ENCODE results near the gene FYCO1. TPM values are rescaled to one million over a fixed set of nuclear protein-coding genes. Genes with fewer than 3 reads are reported as not detected.

FYCO1 gene
- total and polyA plus RNA-seq, 9 of the 15 experiments (the other 6 are each of a cell fraction or from before 2014, with no cell fraction given), result 2.1 to 13.8 (median 7.4) TPM

- no peak for TF ChIP-seq FOXJ2 (tag; IDR thresholded peaks at IDR 0.05)
- TF ChIP-seq HOMEZ (CRISPR knock-in tag; IDR thresholded peaks at IDR 0.05), result no peak
- no peak for TF ChIP-seq FOXK2 (conservative IDR thresholded peaks at IDR 0.05 in 1 of 2, IDR thresholded peaks at IDR 0.05 in 1 of 2; ENCODE audit: low read depth in 2 of 2)
- TF ChIP-seq TBP (optimal IDR thresholded peaks at IDR 0.05; ENCODE audit: low read depth, low read length), result no peak
- no peak for TF ChIP-seq ELF2 (CRISPR knock-in tag; IDR thresholded peaks at IDR 0.05)
- no peak for TF ChIP-seq ATF2 (CRISPR knock-in tag; IDR thresholded peaks at IDR 0.05)
- no peak for TF ChIP-seq IRF2 (CRISPR knock-in tag; IDR thresholded peaks at IDR 0.05)
Measured at GRCh38 chr3:46001178-46001577, 5.6 kb upstream of the FYCO1 start (continued).

GRCh38 chr3:45997942-45998341 is 2.3 kb upstream of the FYCO1 start:
- no peaks in the 10 kb centered on the region for H4K20me1 ChIP-seq (replicated peaks; ENCODE audit: control insufficient read depth, insufficient read depth, low read length)
- H3K27me3 ChIP-seq (ENCODE audit: control insufficient read depth in 2 of 2, insufficient read depth in 2 of 2, low read length in 2 of 2), result peaks cover 8 to 23% of the 10 kb centered on the region in 2 experiments; a peak in 4 of 5 replicates
- H3K9me1 ChIP-seq (ENCODE audit: control insufficient read depth, insufficient read depth, low read length), result peaks cover 3% of the 10 kb centered on the region
- CTCF ChIA-PET (ENCODE audit: low intra/inter-chr PET ratio), result no interaction called here
- no peaks in the 10 kb centered on the region for H3K9me3 ChIP-seq (replicated peaks; ENCODE audit: control insufficient read depth, insufficient read depth, low read depth, low read length)
- ATAC-seq (no peak), FAIRE-seq (no peak), DNase-seq (ENCODE audit: extremely low read depth in 1 of 4, low spot score in 3 of 4) (no peak)
- H3K9ac ChIP-seq (ENCODE audit: insufficient read depth in 1 of 2, low read depth in 2 of 2, low read length in 2 of 2), result no peak overlapping the region
- H3K4me2 ChIP-seq (ENCODE audit: insufficient read depth, low read length), result no peak overlapping the region
- in situ Hi-C loops (cut with MboI), result no loop called here
- peaks cover 10 to 16% of the 10 kb centered on the region in 2 experiments for H3K4me1 ChIP-seq (replicated peaks in 1 of 2; ENCODE audit: control insufficient read depth in 2 of 2, insufficient read depth in 2 of 2, low read length in 2 of 2)
- POLR2A ChIA-PET, result no interaction called here
- no peak overlapping the region for H3K27ac ChIP-seq (ENCODE audit: extremely low read depth, low read depth, low read length)
- intact Hi-C loops (cut with micrococcal nuclease), result no loop called here
- H3K79me2 ChIP-seq (ENCODE audit: control insufficient read depth, insufficient read depth, low read length), result peaks cover 27% of the 10 kb centered on the region
- 17% methylated on average over 2 of the region's 2 CpGs for WGBS (ENCODE audit: insufficient coverage, low coverage, missing lambda C conversion rate)
- H2AFZ ChIP-seq (ENCODE audit: low read depth, low read length), result no peak overlapping the region
- peaks cover 3% of the 10 kb centered on the region; the same call in 1 of the 3 replicates for H3K36me3 ChIP-seq (ENCODE audit: control insufficient read depth, insufficient read depth, low read length)
- TF ChIP-seq DACH1 (IDR thresholded peaks at IDR 0.05; ENCODE audit: partially characterized antibody) (peak; percentile 96), ZBTB9 (CRISPR knock-in tag; IDR thresholded peaks at IDR 0.05) (no peak), XRCC4 (IDR thresholded peaks at IDR 0.05; ENCODE audit: extremely low read depth, insufficient read depth, insufficient read length) (no peak)
- BruUV-seq (replicated peaks), result no TSS peak
- H3K4me3 ChIP-seq, result no peak overlapping the region

Data from K562 (cell line).